Caco-2 (cell line): ENCODE measurements around the gene P4HA3. TPM values are rescaled to one million over a fixed set of nuclear protein-coding genes. Genes with fewer than 3 reads are reported as not detected.
A peak's percentile ranks its signal among the peaks of the same experiment; 100 is the strongest.

Experiments used
- BruUV-seq: library from RNA; stranded (reverse); fragments of 400-500 nt; replicated peaks from 2 replicates; lab custom pipeline; 2021; lab: Mats Ljungman, UMichigan
- CTCF ChIA-PET: fragments of 300-600 bp; sonication (Branson Sonifier 250); formaldehyde crosslinking; loops from one replicate; lab custom pipeline; 2022; ENCODE audit warnings: antibody characterized with exemption; lab: Charles Lee
- POLR2A ChIA-PET: fragments of 300-600 bp; sonication (Branson Sonifier 250); formaldehyde crosslinking; loops from one replicate; lab custom pipeline; 2022; ENCODE audit warnings: antibody characterized with exemption; lab: Charles Lee
- DNase-seq, 2 experiments: peaks; one replicate each; pipeline versions ENCODE4 v3.0.0 to v3.0.0-alpha.2; 2020 to 2022
- H3K27me3 ChIP-seq: replicated peaks from 2 replicates; pipeline ENCODE4 v1.6.0; 2011; ENCODE audit warnings: low read length; ENCODE audit not compliant: control insufficient read depth, insufficient read depth
- H3K36me3 ChIP-seq: 2 replicates; pipeline ENCODE4 v1.5.1; 2011; ENCODE audit warnings: low read length; ENCODE audit not compliant: control insufficient read depth, insufficient read depth
- H3K4me1 ChIP-seq: fragments of 250-450 bp; sonication (Bioruptor Pico); 2 replicates; pipeline ENCODE4 v1.5.1; 2020; ENCODE audit warnings: mild to moderate bottlenecking
- H3K4me3 ChIP-seq: 2 replicates; pipeline ENCODE4 v1.5.1; 2011; ENCODE audit warnings: low read depth, mild to moderate bottlenecking, control low read depth, low read length
- H3K9me3 ChIP-seq: fragments of 250-450 bp; sonication (Bioruptor Pico); 2 replicates; pipeline ENCODE4 v1.5.1; 2020; ENCODE audit warnings: mild to moderate bottlenecking, moderate library complexity
- H3K27ac Mint-ChIP-seq: one replicate; pipeline ENCODE4 v1.8.0; 2022; ENCODE audit warnings: mixed read lengths; ENCODE audit not compliant: unreplicated experiment
- H3K27me3 Mint-ChIP-seq: one replicate; pipeline ENCODE4 v1.8.0; 2022; ENCODE audit warnings: mixed read lengths; ENCODE audit not compliant: insufficient read depth, unreplicated experiment
- H3K36me3 Mint-ChIP-seq: one replicate; pipeline ENCODE4 v1.8.0; 2022; ENCODE audit warnings: mild to moderate bottlenecking, mixed read lengths; ENCODE audit not compliant: insufficient read depth, unreplicated experiment
- H3K4me1 Mint-ChIP-seq: one replicate; pipeline ENCODE4 v1.8.0; 2022; ENCODE audit warnings: low read depth, mixed read lengths; ENCODE audit not compliant: unreplicated experiment
- H3K4me3 Mint-ChIP-seq: one replicate; pipeline ENCODE4 v1.8.0; 2022; ENCODE audit warnings: mild to moderate bottlenecking, moderate library complexity, mixed read lengths; ENCODE audit not compliant: unreplicated experiment
- H3K9me3 Mint-ChIP-seq: one replicate; pipeline ENCODE4 v1.8.0; 2022; ENCODE audit warnings: mixed read lengths; ENCODE audit not compliant: unreplicated experiment
- intact Hi-C: fragments of 100-400 bp; cut with micrococcal nuclease; formaldehyde crosslinking; loops from one replicate; pipeline ENCODE4 v1.10.0; 2022; ENCODE audit not compliant: unreplicated experiment
- total RNA-seq: library from RNA; stranded (reverse); gene quantifications from 2 replicates; pipeline ENCODE4 v1.2.3, GENCODE V29; 2022
- TF ChIP-seq, protein P1 (sequence below), 2 experiments: fragments of 200-600 bp in 1 of 2; IDR thresholded peaks; 1 replicate in 1 of 2; 2 replicates in 1 of 2; pipeline versions ENCODE4 v1.5.1 to v1.8.0; 2011 to 2022; ENCODE audit warnings: antibody characterized with exemption in 1 of 2, control low read depth in 1 of 2, inconsistent platforms in 1 of 2, low read depth in 1 of 2, low read length in 1 of 2, mild to moderate bottlenecking in 1 of 2, moderate library complexity in 1 of 2; ENCODE audit not compliant: insufficient read depth in 1 of 2, severe bottlenecking in 1 of 2, unreplicated experiment in 1 of 2

The P4HA3 gene
- total RNA-seq, 1 experiment from 2014 or later, result not detected

GRCh38 chr11:74325649-74326645 lies 14.5 kb upstream of the P4HA3 start:
- no peak for DNase-seq
- no peak overlapping the region for H3K4me3 ChIP-seq
- BruUV-seq, result no TSS peak
- ChIA-PET CTCF (no interaction called here), POLR2A (no interaction called here)
- H3K27me3 Mint-ChIP-seq, result no peaks in the 10 kb centered on the region
- H3K27ac Mint-ChIP-seq, result no peak overlapping the region
- no peaks in the 10 kb centered on the region for H3K4me1 ChIP-seq
- intact Hi-C loops, result no loop called here
- no peaks in the 10 kb centered on the region for H3K4me1 Mint-ChIP-seq
- H3K9me3 Mint-ChIP-seq, result no peaks in the 10 kb centered on the region
- H3K4me3 Mint-ChIP-seq, result no peak overlapping the region
- TF ChIP-seq, protein P1, sequence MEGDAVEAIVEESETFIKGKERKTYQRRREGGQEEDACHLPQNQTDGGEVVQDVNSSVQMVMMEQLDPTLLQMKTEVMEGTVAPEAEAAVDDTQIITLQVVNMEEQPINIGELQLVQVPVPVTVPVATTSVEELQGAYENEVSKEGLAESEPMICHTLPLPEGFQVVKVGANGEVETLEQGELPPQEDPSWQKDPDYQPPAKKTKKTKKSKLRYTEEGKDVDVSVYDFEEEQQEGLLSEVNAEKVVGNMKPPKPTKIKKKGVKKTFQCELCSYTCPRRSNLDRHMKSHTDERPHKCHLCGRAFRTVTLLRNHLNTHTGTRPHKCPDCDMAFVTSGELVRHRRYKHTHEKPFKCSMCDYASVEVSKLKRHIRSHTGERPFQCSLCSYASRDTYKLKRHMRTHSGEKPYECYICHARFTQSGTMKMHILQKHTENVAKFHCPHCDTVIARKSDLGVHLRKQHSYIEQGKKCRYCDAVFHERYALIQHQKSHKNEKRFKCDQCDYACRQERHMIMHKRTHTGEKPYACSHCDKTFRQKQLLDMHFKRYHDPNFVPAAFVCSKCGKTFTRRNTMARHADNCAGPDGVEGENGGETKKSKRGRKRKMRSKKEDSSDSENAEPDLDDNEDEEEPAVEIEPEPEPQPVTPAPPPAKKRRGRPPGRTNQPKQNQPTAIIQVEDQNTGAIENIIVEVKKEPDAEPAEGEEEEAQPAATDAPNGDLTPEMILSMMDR (IDR thresholded peaks at IDR 0.05; ENCODE audit: insufficient read depth in 1 of 2, low read depth in 1 of 2, low read length in 1 of 2, severe bottlenecking in 1 of 2, unreplicated experiment in 1 of 2), result no peak
- no peaks in the 10 kb centered on the region for H3K36me3 Mint-ChIP-seq
- no peaks in the 10 kb centered on the region for H3K36me3 ChIP-seq
- no peaks in the 10 kb centered on the region for H3K9me3 ChIP-seq
- H3K27me3 ChIP-seq, result no peaks in the 10 kb centered on the region

- TF ChIP-seq, protein P1 (IDR thresholded peaks at IDR 0.05; ENCODE audit: insufficient read depth in 1 of 2, low read depth in 1 of 2, low read length in 1 of 2, severe bottlenecking in 1 of 2, unreplicated experiment in 1 of 2), result no peak
- no peaks in the 10 kb centered on the region for H3K27me3 ChIP-seq
- Mint-ChIP-seq H3K9me3 (peaks cover 7% of the 10 kb centered on the region), H3K36me3 (no peaks in the 10 kb centered on the region), H3K27me3 (no peaks in the 10 kb centered on the region), H3K4me1 (no peaks in the 10 kb centered on the region), H3K27ac (no peak overlapping the region), H3K4me3 (no peak overlapping the region)
- POLR2A ChIA-PET, result no interaction called here
- no peaks in the 10 kb centered on the region for H3K4me1 ChIP-seq
- H3K4me3 ChIP-seq, result no peak overlapping the region
- no peak for DNase-seq
- H3K9me3 ChIP-seq, result no peaks in the 10 kb centered on the region
- CTCF ChIA-PET, result interaction anchor here (0.7 kb wide), 1 partner anchor 67 kb away, joined by 3 read pairs; no protein-coding TSS in a partner anchor
- intact Hi-C loops, result no loop called here
- no TSS peak for BruUV-seq
- H3K36me3 ChIP-seq, result no peaks in the 10 kb centered on the region
These were observed 11.2 kb upstream of the P4HA3 start for GRCh38 chr11:74322667-74323066.

GRCh38 chr11:74321487-74322188 lies 10.2 kb upstream of the P4HA3 start:
- TF ChIP-seq, protein P1 (IDR thresholded peaks at IDR 0.05; ENCODE audit: insufficient read depth in 1 of 2, low read depth in 1 of 2, low read length in 1 of 2, severe bottlenecking in 1 of 2, unreplicated experiment in 1 of 2), result peak; percentile 77 to 80
- Mint-ChIP-seq H3K4me3 (no peak overlapping the region), H3K27ac (no peak overlapping the region), H3K9me3 (peaks cover 17% of the 10 kb centered on the region), H3K4me1 (no peaks in the 10 kb centered on the region), H3K27me3 (no peaks in the 10 kb centered on the region), H3K36me3 (no peaks in the 10 kb centered on the region)
- intact Hi-C loops, result loop anchor here (1.0 kb wide), 1 partner anchor 65 kb away; no protein-coding TSS in a partner anchor
- Histone ChIP-seq H3K9me3 (peaks cover 9% of the 10 kb centered on the region), H3K27me3 (no peaks in the 10 kb centered on the region), H3K36me3 (no peaks in the 10 kb centered on the region), H3K4me3 (no peak overlapping the region), H3K4me1 (no peaks in the 10 kb centered on the region)
- BruUV-seq, result no TSS peak
- peak in 1 of 2 experiments; percentile 49 for DNase-seq
- ChIA-PET CTCF (interaction anchor here (0.6 to 1.4 kb wide), 8 partner anchors 23 to 390 kb away, joined by 3 to 7 read pairs (median 3); no protein-coding TSS in a partner anchor), POLR2A (no interaction called here)
